Measurements from ENCODE around the gene PIP5K1C. TPM values are rescaled to one million over a fixed set of nuclear protein-coding genes. Genes with fewer than 3 reads are reported as not detected.

The PIP5K1C gene
- total and polyA plus RNA-seq, 2 donors (not counting 1 experiment from before 2014, with no cell fraction given) = 10.4 to 46.7 TPM

- H3K4me3 ChIP-seq (ENCODE audit: control extremely low read depth in 1 of 5, extremely low read depth in 1 of 5, insufficient read depth in 1 of 5, low read depth in 2 of 5, low read length in 4 of 5) = peak overlapping the region; percentile 49 to 71 (median 65)
- DNase-seq = no peak
- ATAC-seq (ENCODE audit: low read depth) = no peak
Observed at GRCh38 chr19:3605361-3605760, 94.9 kb downstream of the PIP5K1C start.

DNA sequence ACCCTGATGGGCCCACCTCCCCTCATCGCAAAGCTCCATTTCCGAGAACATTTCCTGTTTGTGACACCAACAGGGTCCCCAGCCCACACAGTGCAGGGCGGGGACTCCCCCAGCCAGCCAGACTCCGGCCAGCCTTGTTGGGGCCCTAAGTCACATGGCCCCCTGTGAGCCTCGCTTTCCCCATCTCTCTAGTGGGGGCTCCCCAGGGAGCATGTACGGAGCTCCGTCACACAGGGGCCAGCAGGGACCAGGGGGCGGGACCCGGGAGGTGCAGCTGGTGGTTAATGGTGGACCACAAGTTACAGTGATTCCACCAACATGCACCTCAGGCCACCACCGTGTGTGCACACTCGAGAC is 95.3 kb downstream of the PIP5K1C start:
- no peak for TF ChIP-seq EZH2 (IDR thresholded peaks at IDR 0.05; ENCODE audit: borderline replicate concordance, insufficient read depth, low read depth, low read length, poor library complexity, severe bottlenecking)
- TF ChIP-seq, protein P1, sequence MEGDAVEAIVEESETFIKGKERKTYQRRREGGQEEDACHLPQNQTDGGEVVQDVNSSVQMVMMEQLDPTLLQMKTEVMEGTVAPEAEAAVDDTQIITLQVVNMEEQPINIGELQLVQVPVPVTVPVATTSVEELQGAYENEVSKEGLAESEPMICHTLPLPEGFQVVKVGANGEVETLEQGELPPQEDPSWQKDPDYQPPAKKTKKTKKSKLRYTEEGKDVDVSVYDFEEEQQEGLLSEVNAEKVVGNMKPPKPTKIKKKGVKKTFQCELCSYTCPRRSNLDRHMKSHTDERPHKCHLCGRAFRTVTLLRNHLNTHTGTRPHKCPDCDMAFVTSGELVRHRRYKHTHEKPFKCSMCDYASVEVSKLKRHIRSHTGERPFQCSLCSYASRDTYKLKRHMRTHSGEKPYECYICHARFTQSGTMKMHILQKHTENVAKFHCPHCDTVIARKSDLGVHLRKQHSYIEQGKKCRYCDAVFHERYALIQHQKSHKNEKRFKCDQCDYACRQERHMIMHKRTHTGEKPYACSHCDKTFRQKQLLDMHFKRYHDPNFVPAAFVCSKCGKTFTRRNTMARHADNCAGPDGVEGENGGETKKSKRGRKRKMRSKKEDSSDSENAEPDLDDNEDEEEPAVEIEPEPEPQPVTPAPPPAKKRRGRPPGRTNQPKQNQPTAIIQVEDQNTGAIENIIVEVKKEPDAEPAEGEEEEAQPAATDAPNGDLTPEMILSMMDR (IDR thresholded peaks at IDR 0.05) = no peak
- Mint-ChIP-seq H3K27me3 (no peaks in the 10 kb centered on the region), H3K4me3 (no peak overlapping the region), H3K27ac (no peak overlapping the region), H3K4me1 (peaks cover 21% of the 10 kb centered on the region), H3K9me3 (ENCODE audit: insufficient read depth) (no peaks in the 10 kb centered on the region)
- H3K27ac ChIP-seq (ENCODE audit: low read length in 2 of 2) = peak overlapping the region; percentile 2 to 61
- peak overlapping the region; percentile 49 to 71 (median 65) for H3K4me3 ChIP-seq (ENCODE audit: control extremely low read depth in 1 of 5, extremely low read depth in 1 of 5, insufficient read depth in 1 of 5, low read depth in 2 of 5, low read length in 4 of 5)
- H3K4me1 ChIP-seq (ENCODE audit: control insufficient read depth in 2 of 2, insufficient read depth in 2 of 2, low read length in 2 of 2) = peaks cover 36 to 49% of the 10 kb centered on the region in 2 donors
- ChIA-PET POLR2A (interaction anchor here (0.5 kb wide), 2 partner anchors 35 to 98 kb away, joined by 7 to 9 read pairs; no protein-coding TSS in a partner anchor), CTCF (interaction anchor here (0.6 to 1.3 kb wide), 5 partner anchors 14 to 532 kb away, joined by 3 to 6 read pairs (median 5); partner anchors contain the start of gene GIPC3)
- DNase-seq (peak; percentile 53), ATAC-seq (ENCODE audit: low read depth) (peak; percentile 70)
- 0% methylated on average over 8 of the region's 11 CpGs for WGBS (ENCODE audit: insufficient coverage)
- H3K9me3 ChIP-seq (ENCODE audit: control extremely low read depth in 1 of 3, control insufficient read depth in 2 of 3, insufficient read depth in 1 of 3, low read length in 2 of 3) = peaks cover 0 to 29% (median 0%) of the 10 kb centered on the region in 3 donors
- peak overlapping the region; percentile 74 for H3K9ac ChIP-seq (ENCODE audit: low read length)
- H3K36me3 ChIP-seq (replicated peaks in 1 of 2; ENCODE audit: control extremely low read depth in 1 of 2, control insufficient read depth in 1 of 2, extremely low read depth in 1 of 2, insufficient read depth in 2 of 2, low read length in 1 of 2) = no peaks in the 10 kb centered on the region
- H2AFZ ChIP-seq (ENCODE audit: insufficient read depth, low read depth, low read length, poor library complexity, severe bottlenecking) = peak overlapping the region; percentile 84
- intact Hi-C loops (cut with micrococcal nuclease) = loop anchor here (5.0 kb wide), 1 partner anchor 48 kb away; the partner anchor contains the start of gene MFSD12
- H4K20me1 ChIP-seq (ENCODE audit: control insufficient read depth, insufficient read depth, low read length, poor library complexity, severe bottlenecking) = no peaks in the 10 kb centered on the region
- peaks cover 0 to 4% (median 0%) of the 10 kb centered on the region in 4 experiments for H3K27me3 ChIP-seq (replicated peaks in 1 of 4; ENCODE audit: control extremely low read depth in 1 of 4, control insufficient read depth in 3 of 4, insufficient read depth in 4 of 4, low read length in 3 of 4)
- peaks cover 7% of the 10 kb centered on the region for H3K79me2 ChIP-seq (ENCODE audit: control insufficient read depth, insufficient read depth, low read length)
- peak overlapping the region; percentile 97 for H3K4me2 ChIP-seq (replicated peaks; ENCODE audit: low read depth, low read length, poor library complexity, severe bottlenecking)

More at GRCh38 chr19:3605361-3605760, 94.9 kb downstream of the PIP5K1C start:
- Mint-ChIP-seq H3K27ac (no peak overlapping the region), H3K9me3 (ENCODE audit: insufficient read depth) (no peaks in the 10 kb centered on the region), H3K4me3 (no peak overlapping the region), H3K27me3 (no peaks in the 10 kb centered on the region), H3K4me1 (peaks cover 21% of the 10 kb centered on the region)
- TF ChIP-seq, protein P1 (IDR thresholded peaks at IDR 0.05) = no peak
- no peak for TF ChIP-seq EZH2 (IDR thresholded peaks at IDR 0.05; ENCODE audit: borderline replicate concordance, insufficient read depth, low read depth, low read length, poor library complexity, severe bottlenecking)
- H2AFZ ChIP-seq (ENCODE audit: insufficient read depth, low read depth, low read length, poor library complexity, severe bottlenecking) = peak overlapping the region; percentile 84
- H3K36me3 ChIP-seq (replicated peaks in 1 of 2; ENCODE audit: control extremely low read depth in 1 of 2, control insufficient read depth in 1 of 2, extremely low read depth in 1 of 2, insufficient read depth in 2 of 2, low read length in 1 of 2) = no peaks in the 10 kb centered on the region
- peaks cover 7% of the 10 kb centered on the region for H3K79me2 ChIP-seq (ENCODE audit: control insufficient read depth, insufficient read depth, low read length)
- peaks cover 36 to 49% of the 10 kb centered on the region in 2 donors for H3K4me1 ChIP-seq (ENCODE audit: control insufficient read depth in 2 of 2, insufficient read depth in 2 of 2, low read length in 2 of 2)
- peaks cover 0 to 28% (median 0%) of the 10 kb centered on the region in 3 donors for H3K9me3 ChIP-seq (ENCODE audit: control extremely low read depth in 1 of 3, control insufficient read depth in 2 of 3, insufficient read depth in 1 of 3, low read length in 2 of 3)
- peak overlapping the region; percentile 74 for H3K9ac ChIP-seq (ENCODE audit: low read length)
- peaks cover 0 to 4% (median 0%) of the 10 kb centered on the region in 4 experiments for H3K27me3 ChIP-seq (replicated peaks in 1 of 4; ENCODE audit: control extremely low read depth in 1 of 4, control insufficient read depth in 3 of 4, insufficient read depth in 4 of 4, low read length in 3 of 4)
- 34% methylated on average over 3 of the region's 3 CpGs for WGBS (ENCODE audit: insufficient coverage)
- CTCF ChIA-PET = interaction anchor here (0.9 to 1.3 kb wide), 3 partner anchors 14 to 20 kb away, joined by 4 to 6 read pairs (median 5); partner anchors contain the start of gene GIPC3
- H3K4me2 ChIP-seq (replicated peaks; ENCODE audit: low read depth, low read length, poor library complexity, severe bottlenecking) = peak overlapping the region; percentile 97
- no peaks in the 10 kb centered on the region for H4K20me1 ChIP-seq (ENCODE audit: control insufficient read depth, insufficient read depth, low read length, poor library complexity, severe bottlenecking)
- POLR2A ChIA-PET = interaction anchor here (0.5 kb wide), 1 partner anchor 98 kb away, joined by 9 read pairs; no protein-coding TSS in a partner anchor
- intact Hi-C loops (cut with micrococcal nuclease) = loop anchor here (5.0 kb wide), 1 partner anchor 48 kb away; the partner anchor contains the start of gene MFSD12
- H3K27ac ChIP-seq (ENCODE audit: low read length in 2 of 2) = peak overlapping the region in 1 of 2 donors; percentile 61

Data from B cell (primary cell).